NCI-H1436 (cell line): Measurements from ENCODE around the gene ACIN1.
"Not testable (repeated sequence)": the region's sequence is repeated elsewhere in the genome, so short reads cannot be mapped to it uniquely, and the experiment has no call there.

Source experiments
- DNase-seq: peaks from one replicate; lab custom pipeline; 2025; lab: John Stamatoyannopoulos, UW

The ACIN1 gene

GRCh38 chr14:23013749-23014054 is 81.2 kb downstream of the ACIN1 start:
- not testable (repeated sequence) for DNase-seq

DNA sequence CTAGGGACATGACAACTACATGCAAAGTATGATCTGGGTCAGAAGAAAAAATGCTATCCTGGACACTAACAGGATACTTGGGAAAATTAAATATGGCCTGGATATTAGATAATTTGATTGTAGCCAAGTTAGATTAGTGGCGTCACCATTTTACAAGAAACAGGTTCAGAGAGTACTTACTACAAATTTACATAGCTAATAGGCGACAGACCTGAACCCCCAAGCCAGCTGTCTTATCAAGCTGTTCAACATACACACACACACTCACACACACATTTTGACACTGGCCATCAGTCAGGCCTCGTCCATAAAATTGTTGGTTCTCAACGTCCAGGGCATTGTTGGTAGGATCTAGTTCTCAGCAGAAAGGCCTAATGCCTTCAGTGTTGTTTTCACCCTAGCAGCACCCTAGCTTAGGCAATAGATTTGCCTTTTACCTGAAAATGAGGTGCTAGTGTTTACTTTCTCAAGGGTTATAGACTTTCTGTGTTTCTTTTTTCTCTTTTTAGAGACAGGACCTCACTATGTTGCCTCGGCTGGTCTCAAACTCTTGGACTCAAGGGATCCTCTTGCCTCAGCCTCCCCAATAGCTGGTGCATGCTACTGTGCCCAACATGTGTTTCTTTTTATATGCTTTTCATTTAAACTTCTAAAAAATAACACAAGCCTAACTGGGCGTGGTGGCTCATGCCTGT is 81.7 kb downstream of the ACIN1 start:
- no peak for DNase-seq

- peak; percentile 62 for DNase-seq
These were observed 84.8 kb downstream of the ACIN1 start, which contains the start of gene C14orf93 for GRCh38 chr14:23009939-23010726. TSS of gene C14orf93 (minus strand) at chr14:23010143. CDS start at chr14:22999023, 11,120 bp downstream.

GRCh38 chr14:23009483-23009938 is 85.4 kb downstream of the ACIN1 start:
- no peak for DNase-seq

GRCh38 chr14:23008831-23009230 is 86.1 kb downstream of the ACIN1 start:
- DNase-seq = no peak
